RWPE2 (cell line): Measurements from ENCODE around the gene UNC5A.

Experiments
- ATAC-seq: fragments of 200-7000 bp; cut with Tn5 transposase; 3 replicates; pipeline ENCODE4 v1.9.1; 2021; ENCODE audit warnings: low read depth
- DNase-seq: peaks from one replicate; pipeline ENCODE4 v3.0.0-alpha.2; 2020; ENCODE audit warnings: low spot score
- H3K27ac ChIP-seq: fragments of 450-650 bp; 2 replicates; pipeline ENCODE4 v1.5.1; 2017; ENCODE audit warnings: mild to moderate bottlenecking; ENCODE audit not compliant: poor library complexity, severe bottlenecking
- H3K27me3 ChIP-seq: fragments of 250-450 bp; sonication (Bioruptor Pico); 2 replicates; pipeline ENCODE4 v1.5.1; 2021; ENCODE audit warnings: mild to moderate bottlenecking, moderate library complexity; ENCODE audit not compliant: insufficient read depth, poor library complexity, severe bottlenecking
- H3K36me3 ChIP-seq: fragments of 250-450 bp; sonication (Bioruptor Pico); 2 replicates; pipeline ENCODE4 v1.5.1; 2020; ENCODE audit warnings: low read depth, mild to moderate bottlenecking, moderate library complexity
- H3K4me1 ChIP-seq: fragments of 250-450 bp; sonication (Bioruptor Pico); 2 replicates; pipeline ENCODE4 v1.5.1; 2021; ENCODE audit warnings: mild to moderate bottlenecking, moderate library complexity; ENCODE audit not compliant: insufficient read depth, poor library complexity, severe bottlenecking
- H3K4me3 ChIP-seq: fragments of 250-450 bp; sonication (Bioruptor Pico); 2 replicates; pipeline ENCODE4 v1.5.1; 2021; ENCODE audit warnings: mild to moderate bottlenecking, moderate library complexity; ENCODE audit not compliant: severe bottlenecking
- H3K9me3 ChIP-seq: fragments of 250-450 bp; sonication (Bioruptor Pico); 2 replicates; pipeline ENCODE4 v1.5.1; 2021; ENCODE audit warnings: mild to moderate bottlenecking, moderate library complexity; ENCODE audit not compliant: severe bottlenecking
- CTCF ChIP-seq: fragments of 450-650 bp; IDR thresholded peaks from one replicate; pipeline ENCODE4 v1.5.1; 2017; ENCODE audit warnings: mild to moderate bottlenecking, moderate library complexity; ENCODE audit not compliant: poor library complexity, severe bottlenecking

UNC5A gene

DNA sequence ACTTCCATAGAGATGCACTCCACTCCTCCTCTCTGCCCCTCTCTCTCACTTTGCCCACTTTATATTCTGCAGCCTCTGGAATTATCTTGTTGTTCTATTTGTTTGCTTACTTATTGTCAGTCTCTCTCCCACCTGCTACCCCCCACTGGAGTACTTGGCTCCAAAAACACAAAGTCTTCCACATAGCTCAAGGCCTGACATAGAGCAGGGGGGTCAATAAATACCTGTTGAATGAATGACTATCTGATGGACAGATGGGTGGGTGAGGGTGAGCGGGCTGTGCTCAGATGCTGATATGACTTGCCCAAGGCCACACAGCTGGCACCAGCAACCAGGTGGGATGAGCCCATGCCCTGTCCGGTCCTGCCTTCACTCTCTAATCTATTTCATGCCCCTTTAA lies 13.4 kb upstream of the UNC5A start:
- Histone ChIP-seq H3K36me3 (no peaks in the 10 kb centered on the region), H3K27me3 (peaks cover 26% of the 10 kb centered on the region), H3K4me1 (no peaks in the 10 kb centered on the region), H3K9me3 (no peaks in the 10 kb centered on the region), H3K27ac (no peak overlapping the region), H3K4me3 (no peak overlapping the region)
- no peak for TF ChIP-seq CTCF
- DNase-seq (no peak), ATAC-seq (no peak)

GRCh38 chr5:176797456-176798050 lies 12.8 kb upstream of the UNC5A start:
- Histone ChIP-seq H3K27ac (no peak overlapping the region), H3K36me3 (no peaks in the 10 kb centered on the region), H3K4me3 (no peak overlapping the region), H3K4me1 (no peaks in the 10 kb centered on the region), H3K9me3 (no peaks in the 10 kb centered on the region), H3K27me3 (peaks cover 26% of the 10 kb centered on the region)
- ATAC-seq = no peak
- no peak for DNase-seq
- no peak for TF ChIP-seq CTCF

DNA sequence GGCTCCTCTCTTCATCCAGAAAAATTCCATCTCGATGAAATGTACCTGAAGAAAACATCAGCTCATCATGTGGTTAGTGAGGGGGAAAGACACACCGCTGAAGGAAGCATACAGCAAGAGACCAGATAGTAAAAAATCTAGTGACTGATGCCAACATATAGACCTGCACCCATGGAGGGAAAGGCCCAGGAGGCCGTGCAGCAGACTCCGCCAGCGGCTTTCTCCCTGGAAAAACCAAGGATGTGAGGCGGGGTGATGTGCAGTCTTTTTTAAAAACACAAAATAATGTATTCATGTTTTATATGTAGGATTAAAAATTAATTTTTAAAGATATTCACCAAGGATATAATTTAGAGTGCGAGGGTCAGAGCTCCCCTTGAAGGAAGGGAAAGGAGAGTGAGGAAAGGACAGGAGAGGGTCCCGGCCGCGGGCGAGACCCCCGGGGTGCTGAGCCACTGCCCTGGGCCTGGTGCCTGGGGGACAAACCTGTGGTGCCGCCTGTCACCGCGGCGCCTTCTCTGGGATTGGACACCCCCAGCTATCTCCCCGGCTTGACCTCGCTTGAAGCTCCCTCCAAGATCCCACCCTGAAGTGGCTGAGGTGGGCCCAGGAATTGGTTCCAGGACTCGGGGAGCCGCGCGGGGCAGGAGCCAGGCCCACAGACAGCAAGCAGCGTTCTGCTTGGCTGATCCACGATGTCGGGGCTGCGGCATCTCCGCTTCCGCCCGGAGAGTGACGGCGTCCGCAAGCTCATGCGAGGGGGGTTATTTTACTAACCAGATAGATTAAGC lies 12.1 kb upstream of the UNC5A start:
- ATAC-seq = no peak
- no peak overlapping the region for H3K27ac ChIP-seq
- H3K27me3 ChIP-seq = peaks cover 26% of the 10 kb centered on the region

GRCh38 chr5:176798949-176799348 lies 11.4 kb upstream of the UNC5A start:
- Histone ChIP-seq H3K4me3 (no peak overlapping the region), H3K27me3 (peaks cover 26% of the 10 kb centered on the region), H3K9me3 (no peaks in the 10 kb centered on the region), H3K36me3 (no peaks in the 10 kb centered on the region), H3K27ac (no peak overlapping the region), H3K4me1 (no peaks in the 10 kb centered on the region)
- DNase-seq (no peak), ATAC-seq (no peak)
- TF ChIP-seq CTCF = no peak

More for the DNA sequence above, 12.1 kb upstream of the UNC5A start:
- DNase-seq = no peak
- Histone ChIP-seq H3K9me3 (no peaks in the 10 kb centered on the region), H3K4me3 (no peak overlapping the region), H3K36me3 (no peaks in the 10 kb centered on the region), H3K4me1 (no peaks in the 10 kb centered on the region)
- TF ChIP-seq CTCF = no peak

DNA sequence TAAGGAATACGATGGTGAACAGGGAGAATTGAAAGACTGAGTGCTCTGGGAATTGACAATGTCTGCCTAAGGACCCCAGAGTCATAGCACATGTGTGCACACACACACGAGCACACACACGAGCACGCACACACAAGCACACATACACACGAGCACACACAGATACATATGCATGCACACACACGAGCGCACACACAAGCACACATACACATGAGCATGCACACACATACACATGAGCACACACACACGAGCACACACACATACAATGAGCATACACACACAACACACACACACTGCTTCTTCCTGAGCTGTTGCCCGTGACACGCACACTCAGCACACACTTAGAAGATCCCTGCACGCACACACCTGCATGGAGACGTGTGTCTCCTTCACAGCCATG lies 10.9 kb upstream of the UNC5A start:
- ATAC-seq (no peak), DNase-seq (no peak)
- H3K4me3 ChIP-seq = no peak overlapping the region
- no peaks in the 10 kb centered on the region for H3K4me1 ChIP-seq
- H3K27me3 ChIP-seq = peaks cover 26% of the 10 kb centered on the region
- H3K9me3 ChIP-seq = no peaks in the 10 kb centered on the region
- no peaks in the 10 kb centered on the region for H3K36me3 ChIP-seq
- H3K27ac ChIP-seq = no peak overlapping the region
- no peak for TF ChIP-seq CTCF
